ENCODE results near the gene YOD1.

The YOD1 gene

GRCh38 chr1:207051191-207051943, at the start of gene YOD1:
Gene YOD1 (minus strand): TSS chr1:207051208. CDS start chr1:207051030, 178 bp downstream.
- DNase-seq, result no peak

- DNase-seq, result no peak
Observed at GRCh38 chr1:207097871-207098324, 46.9 kb upstream of the YOD1 start.

- DNase-seq, result no peak
Observed at GRCh38 chr1:207093944-207094343, 42.9 kb upstream of the YOD1 start.

GRCh38 chr1:207091200-207091908, 40.3 kb upstream of the YOD1 start:
- no peak for DNase-seq

GRCh38 chr1:207089627-207090355, 38.8 kb upstream of the YOD1 start:
- DNase-seq, result no peak

- peak; percentile 5 to 23 for DNase-seq
Observed at GRCh38 chr1:207088701-207089626, 38.0 kb upstream of the YOD1 start, which contains the start of gene C4BPB. Gene C4BPB (plus strand): TSS chr1:207088860. CDS start chr1:207089532, 672 bp downstream.

- DNase-seq, result no peak
Observed at GRCh38 chr1:207088161-207088560, 37.2 kb upstream of the YOD1 start.

GRCh38 chr1:207085887-207086286, 34.9 kb upstream of the YOD1 start:
- DNase-seq, result no peak

- peak; percentile 62 to 65 for DNase-seq
Observed at GRCh38 chr1:207084701-207085180, 33.7 kb upstream of the YOD1 start.

- DNase-seq, result no peak
Observed at GRCh38 chr1:207084232-207084631, 33.2 kb upstream of the YOD1 start.

GRCh38 chr1:207081806-207082205, 30.8 kb upstream of the YOD1 start:
- DNase-seq, result no peak

GRCh38 chr1:207081088-207081487, 30.1 kb upstream of the YOD1 start:
- no peak for DNase-seq

GRCh38 chr1:207079706-207080241, 28.8 kb upstream of the YOD1 start:
- no peak for DNase-seq

GRCh38 chr1:207078578-207079132, 27.6 kb upstream of the YOD1 start:
- DNase-seq, result no peak

- DNase-seq, result peak; percentile 67 to 83
Observed at GRCh38 chr1:207077470-207078377, 26.7 kb upstream of the YOD1 start.

- DNase-seq, result no peak
Observed at GRCh38 chr1:207077012-207077411, 26.0 kb upstream of the YOD1 start.

- no peak for DNase-seq
Observed at GRCh38 chr1:207076181-207076955, 25.4 kb upstream of the YOD1 start.

GRCh38 chr1:207073906-207074820, 23.2 kb upstream of the YOD1 start:
- no peak for DNase-seq

Measured in CD4-positive, alpha-beta T cell treated with Interleukin-1 beta for 1 hour (primary cell).